Natural killer cell (primary cell): ENCODE results near the gene ZNF451. TPM values are rescaled to one million over a fixed set of nuclear protein-coding genes. Genes with fewer than 3 reads are reported as not detected.
A peak's percentile ranks its signal among the peaks of the same experiment; 100 is the strongest.
"Not testable (repeated sequence)": the region's sequence is repeated elsewhere in the genome, so short reads cannot be mapped to it uniquely, and the experiment has no call there.

Experiments used
- ATAC-seq, 3 donors: fragments of 150-1000 bp in 2 of 3; fragments of 200-7000 bp in 1 of 3; cut with Tn5 transposase; 1 replicate in 1 of 3; 2 replicates in 2 of 3; pipeline ENCODE4 v1.10.0; 2021; ENCODE audit warnings: mild to moderate bottlenecking in 2 of 3, moderate library complexity in 2 of 3
- DNase-seq, 2 donors: peaks; one replicate each; pipeline versions ENCODE4 v3.0.0 to v3.0.0-alpha.2; 2013 to 2021; ENCODE audit warnings: mixed read lengths in 1 of 2
- H3K27ac ChIP-seq: one replicate; pipeline ENCODE4 v1.5.1; 2013; ENCODE audit warnings: mild to moderate bottlenecking, low read length
- H3K27me3 ChIP-seq: one replicate; pipeline ENCODE4 v1.6.1; 2013; ENCODE audit warnings: low read length; ENCODE audit not compliant: control insufficient read depth, insufficient read depth
- H3K36me3 ChIP-seq: one replicate; pipeline ENCODE4 v1.6.1; 2013; ENCODE audit warnings: low read length; ENCODE audit not compliant: control insufficient read depth, insufficient read depth
- H3K4me1 ChIP-seq: one replicate; pipeline ENCODE4 v1.6.1; 2013; ENCODE audit warnings: low read length; ENCODE audit not compliant: control insufficient read depth, insufficient read depth
- H3K4me3 ChIP-seq: one replicate; pipeline ENCODE4 v1.5.1; 2013; ENCODE audit warnings: low read length
- H3K9me3 ChIP-seq: one replicate; pipeline ENCODE4 v1.6.1; 2013; ENCODE audit warnings: low read length; ENCODE audit not compliant: control insufficient read depth, insufficient read depth
- H3K27ac Mint-ChIP-seq, 2 donors: one replicate each; pipeline ENCODE4 v1.8.0; 2022; ENCODE audit warnings: mild to moderate bottlenecking in 2 of 2, mixed read lengths in 2 of 2, moderate library complexity in 1 of 2
- H3K27me3 Mint-ChIP-seq, 2 donors: one replicate each; pipeline ENCODE4 v1.8.0; 2022; ENCODE audit warnings: low read depth in 2 of 2, mixed read lengths in 2 of 2
- H3K36me3 Mint-ChIP-seq: one replicate; pipeline ENCODE4 v1.8.0; 2022; ENCODE audit warnings: mixed read lengths
- H3K4me1 Mint-ChIP-seq, 2 donors: one replicate each; pipeline ENCODE4 v1.8.0; 2022; ENCODE audit warnings: mixed read lengths in 2 of 2
- H3K4me3 Mint-ChIP-seq: one replicate; pipeline ENCODE4 v1.8.0; 2022; ENCODE audit warnings: mild to moderate bottlenecking, moderate library complexity, mixed read lengths
- H3K9me3 Mint-ChIP-seq, 2 donors: one replicate each; pipeline ENCODE4 v1.8.0; 2022; ENCODE audit warnings: mixed read lengths in 2 of 2
- WGBS: methylation state at CpG from one replicate; pipeline ENCODE4 v1.1.7; 2013; ENCODE audit warnings: missing lambda C conversion rate; ENCODE audit not compliant: insufficient coverage; 5-methylcytosine and 5-hydroxymethylcytosine counted together
- intact Hi-C: fragments of 100-400 bp; cut with micrococcal nuclease; formaldehyde crosslinking; loops from one replicate; pipeline ENCODE4 v1.14.2; 2022
- total RNA-seq, 4 donors: library from RNA; stranded (reverse); fragments of 120-200 nt in 1 of 4; gene quantifications; one replicate each; pipeline versions ENCODE4 v1.2.3 to v1.2.4, GENCODE V29; 2013 to 2022
- TF ChIP-seq, protein P1 (sequence below): fragments of 200-600 bp; IDR thresholded peaks from one replicate; pipeline ENCODE4 v1.8.0; 2022; ENCODE audit warnings: antibody characterized with exemption

The ZNF451 gene
- total RNA-seq, 3 donors from 2014 or later (not counting 1 experiment from before 2014, with no cell fraction given) = 121 to 131 (median 122) TPM

DNA sequence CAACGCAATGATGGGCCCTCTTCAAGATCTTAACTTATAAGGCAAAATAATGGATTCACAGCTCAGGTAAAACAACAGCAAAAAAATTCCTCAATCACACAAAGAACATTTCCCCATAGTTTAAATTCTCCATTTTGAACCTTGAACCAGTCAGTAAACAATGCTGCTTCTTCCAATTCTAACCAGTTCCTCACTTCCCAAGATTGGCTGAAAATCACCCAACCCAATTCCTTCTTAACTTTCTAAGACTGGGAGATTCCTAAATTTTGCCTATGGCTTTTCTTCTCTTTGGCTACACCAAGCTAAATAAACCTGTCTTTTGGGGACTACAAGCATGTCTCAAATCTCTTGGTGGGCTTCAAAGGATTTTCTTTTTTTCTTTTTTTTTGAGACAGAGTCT lies 3.1 kb upstream of the ZNF451 start:
- Histone ChIP-seq H3K4me3 (no peak overlapping the region), H3K4me1 (peaks cover 6% of the 10 kb centered on the region), H3K27me3 (no peaks in the 10 kb centered on the region), H3K9me3 (no peaks in the 10 kb centered on the region), H3K36me3 (no peaks in the 10 kb centered on the region), H3K27ac (no peak overlapping the region)
- Mint-ChIP-seq H3K4me1 (peaks cover 15% of the 10 kb centered on the region in 2 donors), H3K27ac (no peak overlapping the region), H3K4me3 (no peak overlapping the region), H3K36me3 (no peaks in the 10 kb centered on the region), H3K9me3 (no peaks in the 10 kb centered on the region), H3K27me3 (no peaks in the 10 kb centered on the region)
- no peak for ATAC-seq
- WGBS = 100% methylated on average over 1 of the region's 1 CpG
- intact Hi-C loops = no loop called here
- DNase-seq = no peak
- TF ChIP-seq, protein P1, sequence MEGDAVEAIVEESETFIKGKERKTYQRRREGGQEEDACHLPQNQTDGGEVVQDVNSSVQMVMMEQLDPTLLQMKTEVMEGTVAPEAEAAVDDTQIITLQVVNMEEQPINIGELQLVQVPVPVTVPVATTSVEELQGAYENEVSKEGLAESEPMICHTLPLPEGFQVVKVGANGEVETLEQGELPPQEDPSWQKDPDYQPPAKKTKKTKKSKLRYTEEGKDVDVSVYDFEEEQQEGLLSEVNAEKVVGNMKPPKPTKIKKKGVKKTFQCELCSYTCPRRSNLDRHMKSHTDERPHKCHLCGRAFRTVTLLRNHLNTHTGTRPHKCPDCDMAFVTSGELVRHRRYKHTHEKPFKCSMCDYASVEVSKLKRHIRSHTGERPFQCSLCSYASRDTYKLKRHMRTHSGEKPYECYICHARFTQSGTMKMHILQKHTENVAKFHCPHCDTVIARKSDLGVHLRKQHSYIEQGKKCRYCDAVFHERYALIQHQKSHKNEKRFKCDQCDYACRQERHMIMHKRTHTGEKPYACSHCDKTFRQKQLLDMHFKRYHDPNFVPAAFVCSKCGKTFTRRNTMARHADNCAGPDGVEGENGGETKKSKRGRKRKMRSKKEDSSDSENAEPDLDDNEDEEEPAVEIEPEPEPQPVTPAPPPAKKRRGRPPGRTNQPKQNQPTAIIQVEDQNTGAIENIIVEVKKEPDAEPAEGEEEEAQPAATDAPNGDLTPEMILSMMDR = no peak

DNA sequence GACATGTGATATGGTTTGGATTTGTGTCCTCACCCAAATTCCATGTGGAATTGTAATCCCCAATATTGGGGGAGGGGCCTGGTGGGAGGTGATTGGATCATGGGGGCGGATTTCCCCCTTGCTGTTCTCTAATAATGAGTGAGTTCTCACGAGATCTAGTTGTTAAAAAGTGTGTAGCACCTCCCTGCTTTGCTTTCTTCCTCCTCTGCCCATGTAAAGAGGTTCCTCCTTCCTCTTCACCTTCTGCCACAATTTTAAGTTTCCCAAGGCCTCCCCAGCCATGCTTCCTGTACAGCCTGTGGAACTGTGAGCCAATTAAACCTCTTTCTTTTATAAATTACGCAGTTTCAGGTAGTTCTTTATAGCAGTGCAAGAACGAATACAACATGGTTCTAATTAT lies 2.1 kb upstream of the ZNF451 start:
- no peak overlapping the region for H3K27ac ChIP-seq
- no peak overlapping the region for H3K27ac Mint-ChIP-seq
- TF ChIP-seq, protein P1 = no peak
- no peaks in the 10 kb centered on the region for H3K9me3 ChIP-seq
- no peaks in the 10 kb centered on the region for H3K27me3 ChIP-seq
- H3K4me3 Mint-ChIP-seq = no peak overlapping the region
- no peak overlapping the region for H3K4me3 ChIP-seq
- ATAC-seq (no peak), DNase-seq (no peak)
- 86% methylated on average over 3 of the region's 4 CpGs for WGBS
- H3K4me1 Mint-ChIP-seq = peaks cover 22 to 26% of the 10 kb centered on the region in 2 donors
- H3K9me3 Mint-ChIP-seq = no peaks in the 10 kb centered on the region
- H3K4me1 ChIP-seq = peaks cover 6% of the 10 kb centered on the region
- H3K36me3 ChIP-seq = no peaks in the 10 kb centered on the region
- intact Hi-C loops = loop anchor here (2.0 kb wide), 2 partner anchors 41 to 135 kb away; partner anchors contain the start of genes KIAA1586 and RAB23
- no peaks in the 10 kb centered on the region for H3K36me3 Mint-ChIP-seq
- H3K27me3 Mint-ChIP-seq = no peaks in the 10 kb centered on the region

DNA sequence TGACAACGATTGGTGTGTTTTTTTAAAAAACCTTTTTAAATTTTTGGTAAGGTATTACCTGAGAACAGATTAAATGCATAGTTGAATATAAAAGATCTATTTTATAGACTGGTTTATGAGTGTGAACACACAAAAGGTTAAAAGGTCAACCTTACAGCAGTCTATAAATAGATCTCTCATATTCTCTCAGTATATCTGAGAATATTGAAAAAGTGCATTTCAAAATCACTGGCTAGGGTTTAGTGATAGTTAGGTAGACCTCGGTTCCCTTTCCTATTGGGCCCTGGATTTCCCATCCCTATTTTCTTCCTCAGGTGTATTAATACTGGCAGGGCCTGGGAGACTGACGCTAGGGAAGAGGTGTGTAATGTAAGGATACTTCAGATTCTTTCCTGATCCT lies 723 bp upstream of the ZNF451 start:
- Histone ChIP-seq H3K36me3 (no peaks in the 10 kb centered on the region), H3K27me3 (no peaks in the 10 kb centered on the region), H3K4me3 (peak overlapping the region; percentile 71), H3K27ac (peak overlapping the region; percentile 78), H3K4me1 (peaks cover 6% of the 10 kb centered on the region), H3K9me3 (no peaks in the 10 kb centered on the region)
- no peaks in the 10 kb centered on the region for H3K9me3 Mint-ChIP-seq
- no CpG with 5 or more reads among the region's 3 CpGs for WGBS
- peak overlapping the region; percentile 87 to 93 for H3K27ac Mint-ChIP-seq
- H3K27me3 Mint-ChIP-seq = no peaks in the 10 kb centered on the region
- peaks cover 31 to 35% of the 10 kb centered on the region in 2 donors for H3K4me1 Mint-ChIP-seq
- peak overlapping the region; percentile 94 for H3K4me3 Mint-ChIP-seq
- TF ChIP-seq, protein P1 = no peak
- no peak for DNase-seq
- no peak for ATAC-seq
- no peaks in the 10 kb centered on the region for H3K36me3 Mint-ChIP-seq
- intact Hi-C loops = loop anchor here (1.0 to 2.0 kb wide), 3 partner anchors 42 to 134 kb away; partner anchors contain the start of genes BAG2, KIAA1586 and RAB23

DNA sequence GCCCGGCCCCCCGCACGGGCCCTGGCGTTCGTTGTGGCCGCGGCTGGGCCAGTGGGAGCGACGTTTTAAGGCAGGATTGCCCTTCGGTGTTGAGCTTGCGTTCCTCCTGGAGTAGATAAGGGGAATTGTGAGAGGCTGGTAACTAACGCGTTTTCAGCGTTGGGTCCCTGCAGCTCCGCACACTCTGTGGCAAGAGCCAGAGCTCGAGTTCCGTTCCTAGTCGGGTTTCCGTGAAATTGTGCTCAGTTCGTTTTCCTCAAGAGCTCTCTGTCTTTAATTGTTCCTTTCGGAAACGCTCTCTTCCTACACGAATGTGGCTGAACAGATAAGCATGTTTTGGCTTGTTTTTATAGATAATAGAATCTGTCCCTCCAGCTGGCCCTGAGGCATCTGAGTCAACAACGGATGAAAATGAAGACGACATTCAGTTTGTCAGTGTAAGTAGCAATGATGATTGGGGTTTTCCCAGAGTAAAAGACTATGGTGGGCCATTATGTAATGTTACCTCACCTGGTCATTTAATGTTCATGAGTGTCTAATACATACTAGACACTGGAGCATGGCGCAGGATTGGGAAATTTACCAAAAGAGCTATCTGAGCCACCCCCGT lies 575 bp downstream of the ZNF451 start:
- H3K27ac ChIP-seq, H3K9me3 Mint-ChIP-seq, H3K36me3 Mint-ChIP-seq, H3K27me3 ChIP-seq, H3K27me3 Mint-ChIP-seq, intact Hi-C loops, H3K4me3 ChIP-seq, H3K4me1 ChIP-seq, DNase-seq, H3K9me3 ChIP-seq, H3K36me3 ChIP-seq: not testable (repeated sequence)
- peak overlapping the region; percentile 94 for H3K4me3 Mint-ChIP-seq
- H3K27ac Mint-ChIP-seq = peak overlapping the region; percentile 87 to 93
- peak; percentile 17 to 42 (median 37) for ATAC-seq
- no CpG with 5 or more reads among the region's 27 CpGs for WGBS
- H3K4me1 Mint-ChIP-seq = peaks cover 32 to 35% of the 10 kb centered on the region in 2 donors

DNA sequence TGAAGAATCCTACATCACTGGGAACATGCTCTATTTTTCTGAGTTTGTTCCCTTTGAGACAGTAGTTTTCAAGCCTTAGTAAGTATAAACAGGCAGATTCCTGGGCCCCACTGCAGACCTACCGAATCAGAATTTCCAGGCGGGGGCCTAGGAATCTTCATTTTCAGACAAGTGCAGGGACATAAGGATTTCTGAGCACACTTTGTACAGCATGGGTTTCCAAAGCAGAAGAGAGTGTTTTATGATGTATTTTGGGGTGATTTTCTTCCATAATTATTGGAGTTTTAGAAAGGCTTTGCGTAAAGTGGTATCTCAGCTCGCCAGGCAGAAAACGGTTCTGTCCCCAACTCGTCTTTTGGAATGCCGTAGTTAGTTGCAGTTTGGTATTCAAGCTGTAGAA lies 1.4 kb downstream of the ZNF451 start:
- Mint-ChIP-seq H3K4me1 (peaks cover 35 to 36% of the 10 kb centered on the region in 2 donors), H3K4me3 (peak overlapping the region; percentile 65), H3K27ac (peak overlapping the region; percentile 70 to 82)
- ATAC-seq, H3K36me3 ChIP-seq, H3K9me3 ChIP-seq, H3K27me3 ChIP-seq, intact Hi-C loops, H3K27me3 Mint-ChIP-seq, H3K36me3 Mint-ChIP-seq, H3K9me3 Mint-ChIP-seq, H3K4me1 ChIP-seq, H3K4me3 ChIP-seq, H3K27ac ChIP-seq, DNase-seq: not testable (repeated sequence)
- WGBS = 97% methylated on average over 5 of the region's 7 CpGs
